GM19043 (cell line): ENCODE data around the gene COP1.

Experiments used
- ATAC-seq: cut with Tn5 transposase; IDR thresholded peaks from one replicate; pipeline ENCODE4 v1.9.1; 2021; ENCODE audit warnings: low read depth; ENCODE audit not compliant: unreplicated experiment

The COP1 gene

DNA sequence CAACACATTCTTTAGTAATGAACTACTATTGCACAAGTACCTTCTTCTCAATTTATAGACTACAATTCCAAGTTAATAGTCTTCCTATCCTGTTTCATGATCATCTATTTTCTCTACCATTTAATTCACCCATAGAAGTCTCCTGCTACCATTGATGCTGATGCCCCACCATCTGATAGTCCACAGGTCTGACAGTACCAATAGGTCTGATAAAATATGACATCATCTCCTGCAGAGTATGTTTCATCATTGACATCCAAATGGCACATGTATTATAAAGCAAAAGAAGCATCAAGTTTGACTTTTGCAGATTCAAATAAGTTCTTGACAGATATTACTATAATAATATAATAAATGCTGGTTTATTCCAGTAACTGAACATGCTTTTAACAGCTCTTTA lies 5.5 kb downstream of the COP1 start:
- no peak for ATAC-seq

DNA sequence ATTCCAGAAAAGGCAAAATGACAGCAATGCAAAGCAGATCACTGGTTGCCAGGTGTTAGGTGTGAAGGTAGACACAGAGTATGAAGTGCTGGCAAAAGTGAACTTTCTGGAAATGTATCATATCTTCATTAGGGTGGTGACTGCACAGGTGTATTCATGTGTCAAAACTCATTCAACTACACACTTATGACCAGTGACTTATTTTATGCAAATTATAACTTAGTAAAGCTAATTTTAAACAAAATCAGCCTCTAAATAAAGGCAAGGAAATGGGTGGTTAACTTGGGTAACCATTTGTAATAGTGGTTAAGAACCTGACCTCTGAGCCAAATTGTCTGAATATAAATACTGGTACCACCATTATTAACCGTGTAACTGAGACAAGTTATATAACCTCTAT lies 7.4 kb downstream of the COP1 start:
- no peak for ATAC-seq

DNA sequence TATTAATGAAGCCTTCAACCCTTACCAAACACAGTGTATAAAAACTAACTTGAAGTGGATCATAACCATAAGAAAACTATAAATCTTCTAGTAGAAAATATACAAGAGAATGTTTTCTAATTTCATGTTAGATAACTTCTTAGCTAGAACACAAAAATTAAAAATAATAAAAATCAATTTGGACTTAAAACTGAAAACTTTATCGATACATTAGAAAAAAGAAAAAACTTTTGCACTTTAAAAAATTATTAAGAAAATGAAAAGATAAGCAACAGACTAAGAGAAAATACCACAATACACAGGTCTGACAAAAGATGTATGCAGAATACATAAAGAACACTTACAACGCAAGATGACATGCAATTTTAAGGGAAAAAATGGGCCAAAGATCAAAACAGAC lies 8.7 kb downstream of the COP1 start:
- ATAC-seq, result no peak

DNA sequence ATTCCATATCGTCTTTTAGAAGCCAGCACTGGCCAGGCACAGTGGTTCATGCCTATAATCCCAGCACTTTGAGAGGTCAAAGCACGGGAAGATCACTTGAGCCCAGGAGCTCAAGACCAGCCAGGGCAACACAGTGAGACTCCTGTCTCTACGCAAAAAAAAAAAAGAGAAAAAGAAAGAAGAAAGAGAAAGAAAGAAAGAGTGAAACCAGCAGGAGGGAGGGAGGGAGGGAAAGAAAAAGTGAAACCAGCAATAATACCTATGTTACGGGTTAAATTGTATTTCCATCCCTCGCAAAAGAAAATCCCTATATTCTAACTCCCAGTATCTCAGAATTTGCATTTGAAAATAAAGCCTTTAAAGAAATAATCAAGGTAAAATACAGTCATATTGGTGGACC lies 10.4 kb downstream of the COP1 start:
- no peak for ATAC-seq

DNA sequence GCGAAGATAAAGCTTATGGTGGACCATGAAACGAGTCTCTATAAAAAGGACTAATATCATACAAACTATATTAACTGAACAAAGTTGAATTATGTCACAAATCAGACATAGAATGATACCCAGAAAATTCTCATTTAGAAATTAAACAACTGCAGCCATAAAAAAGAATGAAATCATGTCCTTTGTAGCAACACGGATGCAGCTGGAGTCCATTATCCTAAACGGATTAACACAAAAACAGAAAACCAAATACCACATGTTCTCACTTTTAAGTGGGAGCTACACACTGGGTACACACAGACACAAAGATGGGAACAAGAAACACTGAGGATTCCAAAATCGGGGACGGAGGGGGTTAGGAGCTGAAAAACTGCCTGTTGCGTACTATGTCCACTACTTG lies 11.5 kb downstream of the COP1 start:
- ATAC-seq, result no peak

DNA sequence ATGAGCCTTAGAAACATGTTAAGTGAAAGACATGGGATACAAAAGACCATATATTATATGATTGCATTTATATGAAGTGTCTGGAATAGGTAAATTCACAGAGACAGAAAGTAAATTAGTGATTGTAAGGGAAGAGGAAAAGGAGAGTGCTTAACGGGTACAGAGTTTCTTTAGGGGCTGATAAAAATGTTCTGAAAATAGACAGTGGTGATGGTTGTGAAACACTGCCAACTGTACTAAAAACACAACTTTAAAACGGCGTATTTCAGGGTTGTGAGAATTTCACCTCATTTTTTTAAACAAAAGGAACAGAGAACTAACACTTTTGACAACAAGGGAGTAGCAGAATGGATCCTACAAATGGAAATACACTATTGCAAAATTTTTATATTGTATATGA lies 13.4 kb downstream of the COP1 start:
- no peak for ATAC-seq

DNA sequence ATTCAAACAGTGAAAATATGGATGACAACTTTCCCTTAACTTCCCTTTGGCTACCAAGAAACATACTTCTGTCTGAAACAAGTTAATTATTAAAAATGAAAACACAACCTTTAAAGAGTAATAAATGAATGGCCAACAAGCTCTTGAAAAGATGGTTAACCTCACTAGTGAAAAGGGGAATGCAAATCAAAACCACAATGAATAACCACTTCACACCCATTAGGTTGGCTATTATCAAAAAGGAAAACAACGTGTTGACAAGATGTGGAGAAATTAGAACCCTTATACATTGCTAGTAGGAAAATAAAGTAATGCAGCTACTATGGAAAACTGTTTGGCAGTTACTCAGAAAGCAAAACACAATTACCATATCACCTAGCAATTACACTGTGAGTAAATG lies 14.1 kb downstream of the COP1 start:
- ATAC-seq, result peak; percentile 90

DNA sequence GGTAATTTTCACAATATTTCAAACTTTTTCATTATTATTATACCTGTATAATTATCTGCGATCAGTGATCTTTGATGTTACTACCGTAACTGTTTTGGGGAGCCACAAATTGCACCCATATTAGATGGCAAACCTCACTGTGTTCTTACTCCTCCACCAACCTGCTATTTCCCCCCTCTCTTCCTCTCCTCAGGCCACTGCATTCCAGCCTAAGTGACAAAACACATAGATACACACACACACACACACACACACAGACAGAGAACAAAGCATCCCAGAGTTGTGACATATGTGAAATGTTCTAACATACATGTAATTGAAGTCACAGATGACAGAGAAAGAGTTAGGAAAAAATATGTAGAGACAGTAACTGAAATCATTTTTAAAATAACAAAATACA lies 18.5 kb downstream of the COP1 start:
- no peak for ATAC-seq

DNA sequence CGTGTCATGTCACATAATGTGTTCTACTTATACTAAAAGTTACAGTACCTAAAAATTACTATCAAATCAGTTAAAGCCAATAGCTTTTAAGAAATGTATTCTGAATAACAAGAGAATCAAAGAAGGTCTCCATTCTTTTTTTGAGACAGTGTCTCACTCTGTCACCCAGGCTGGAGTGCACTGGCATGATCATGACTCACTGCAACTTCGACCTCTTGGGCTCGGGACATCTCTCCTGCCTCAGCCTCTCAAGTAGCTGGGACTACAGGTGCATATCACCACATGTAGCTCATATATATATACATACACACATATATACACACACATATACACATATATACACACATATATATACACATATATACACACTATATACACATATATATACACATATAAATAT lies 20.1 kb downstream of the COP1 start:
- ATAC-seq, result no peak

DNA sequence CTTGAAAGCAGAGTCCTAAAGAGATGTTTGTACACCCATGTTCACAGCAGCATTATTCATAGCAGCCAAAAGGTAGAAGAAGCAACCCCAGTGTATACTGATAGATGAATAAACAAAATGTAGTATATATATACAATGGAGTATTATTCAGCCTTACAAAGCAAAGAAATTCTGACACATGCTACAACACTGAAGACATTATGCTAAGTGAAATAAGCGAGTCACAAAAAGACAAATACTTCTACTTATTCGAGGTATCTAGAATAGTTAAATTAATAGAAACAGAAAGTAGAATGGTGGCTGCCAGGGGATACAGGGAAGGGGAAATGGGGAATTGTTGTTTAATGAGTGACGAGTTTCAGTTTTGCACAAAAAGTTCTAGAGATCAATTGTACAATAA lies 23.5 kb downstream of the COP1 start:
- ATAC-seq, result peak; percentile 62

DNA sequence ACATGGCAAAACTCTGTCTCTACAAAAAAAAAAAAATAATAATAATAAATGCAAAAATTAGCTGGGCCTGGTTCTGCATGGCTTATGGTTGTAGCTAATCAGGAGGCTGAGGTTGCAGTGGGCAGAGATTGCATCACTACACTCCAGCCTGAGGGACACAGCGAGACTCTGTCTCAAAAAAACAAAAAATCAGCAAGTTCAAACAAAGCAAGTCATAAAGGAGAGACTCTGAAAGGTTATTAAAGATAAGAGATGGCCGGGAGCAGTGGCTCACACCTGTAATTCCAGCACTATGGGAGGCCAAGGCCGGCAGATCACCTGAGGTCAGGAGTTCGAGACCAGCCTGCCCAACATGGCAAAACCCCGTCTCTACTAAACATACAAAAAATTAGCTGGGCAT lies 28.8 kb downstream of the COP1 start:
- ATAC-seq, result no peak

DNA sequence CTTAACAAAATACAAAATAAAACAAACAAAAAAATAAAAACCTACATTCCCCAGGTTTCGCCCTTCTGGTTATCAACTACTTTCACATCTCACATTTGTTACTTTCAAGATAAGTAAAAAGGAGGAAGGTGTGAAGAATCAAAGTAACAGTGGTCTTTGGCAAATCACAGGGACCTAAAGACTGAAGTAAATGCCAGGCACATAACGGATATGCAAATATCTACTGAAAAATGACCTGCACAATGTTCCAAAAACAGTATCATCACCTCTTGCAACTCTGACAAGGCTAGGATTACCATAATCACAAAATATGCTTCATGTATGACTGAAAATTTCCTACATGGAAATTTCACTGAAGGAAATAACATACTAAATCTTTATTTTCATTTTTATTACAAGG lies 29.3 kb downstream of the COP1 start:
- peak; percentile 83 for ATAC-seq

DNA sequence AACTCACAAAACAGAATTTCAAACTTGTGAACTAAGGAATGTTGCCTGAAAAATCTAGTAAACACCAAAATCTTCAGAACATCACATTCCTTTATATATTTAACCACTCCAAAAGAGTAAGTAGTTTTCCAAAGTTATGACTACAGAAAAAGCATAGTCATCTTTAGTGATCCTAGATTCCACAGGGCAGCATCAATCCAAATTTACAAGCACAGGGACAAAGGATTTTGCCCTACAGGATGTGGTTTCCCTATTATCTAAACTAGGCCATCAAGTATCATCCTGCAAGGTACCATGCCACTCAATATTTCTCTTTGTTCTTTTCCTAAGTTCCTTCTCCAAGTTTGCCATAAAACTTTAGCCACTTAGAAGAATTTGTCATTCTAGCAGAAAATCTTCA lies 33.0 kb downstream of the COP1 start:
- no peak for ATAC-seq

DNA sequence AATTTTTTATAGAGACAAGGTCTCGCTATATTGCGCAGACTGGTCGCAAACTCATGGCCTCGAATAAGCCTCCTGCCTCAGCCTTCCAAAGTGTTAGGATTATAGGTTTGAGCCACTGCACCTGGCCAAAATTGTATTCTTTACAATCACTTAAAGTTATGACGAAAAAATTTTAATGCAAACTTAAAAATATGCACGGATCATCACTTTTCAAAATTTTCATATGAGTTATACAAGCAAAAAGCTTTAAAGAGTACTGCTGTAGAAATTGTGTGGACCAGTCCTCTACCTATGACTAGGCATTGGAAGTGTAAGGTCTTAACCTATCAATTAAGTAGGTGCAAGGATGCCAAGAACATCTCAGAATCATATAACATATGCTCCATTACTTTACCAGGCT lies 34.9 kb downstream of the COP1 start:
- no peak for ATAC-seq

DNA sequence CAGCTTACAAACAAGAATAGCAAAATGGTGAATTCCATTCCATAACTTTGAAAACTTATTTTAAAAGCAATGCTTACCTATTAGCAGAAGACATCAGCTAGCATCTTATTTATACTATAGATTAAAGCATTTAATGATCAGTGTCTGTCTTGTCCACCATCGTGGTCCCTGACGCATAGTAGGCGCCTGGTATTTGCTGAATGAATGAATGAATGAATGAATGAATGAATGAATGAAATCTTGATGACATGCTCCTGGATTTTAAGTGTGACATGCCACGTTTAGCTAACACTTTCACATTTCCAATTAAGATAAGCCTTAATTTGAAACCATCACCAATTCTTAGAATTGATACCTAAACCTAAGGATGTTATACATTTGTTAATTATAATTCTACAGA lies 39.9 kb downstream of the COP1 start:
- no peak for ATAC-seq

DNA sequence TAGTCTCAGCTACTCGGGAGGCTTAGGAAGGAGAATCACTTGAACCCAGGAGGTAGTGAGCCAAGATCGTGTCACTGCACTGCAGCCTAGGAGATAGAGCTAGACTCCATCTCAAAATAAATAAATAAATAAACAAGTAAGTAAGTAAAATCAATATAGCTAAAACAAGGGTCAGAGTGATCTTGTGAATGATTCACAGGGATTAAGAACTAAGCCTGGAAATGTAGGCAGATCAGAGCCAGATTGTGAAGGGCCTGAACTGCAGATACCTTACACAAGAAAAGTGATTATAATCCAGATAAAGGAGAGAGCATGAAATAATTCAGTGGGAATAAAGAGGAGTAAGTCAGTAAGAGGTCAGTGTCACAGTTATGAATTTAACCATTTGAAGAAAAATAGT lies 41.5 kb downstream of the COP1 start:
- no peak for ATAC-seq

DNA sequence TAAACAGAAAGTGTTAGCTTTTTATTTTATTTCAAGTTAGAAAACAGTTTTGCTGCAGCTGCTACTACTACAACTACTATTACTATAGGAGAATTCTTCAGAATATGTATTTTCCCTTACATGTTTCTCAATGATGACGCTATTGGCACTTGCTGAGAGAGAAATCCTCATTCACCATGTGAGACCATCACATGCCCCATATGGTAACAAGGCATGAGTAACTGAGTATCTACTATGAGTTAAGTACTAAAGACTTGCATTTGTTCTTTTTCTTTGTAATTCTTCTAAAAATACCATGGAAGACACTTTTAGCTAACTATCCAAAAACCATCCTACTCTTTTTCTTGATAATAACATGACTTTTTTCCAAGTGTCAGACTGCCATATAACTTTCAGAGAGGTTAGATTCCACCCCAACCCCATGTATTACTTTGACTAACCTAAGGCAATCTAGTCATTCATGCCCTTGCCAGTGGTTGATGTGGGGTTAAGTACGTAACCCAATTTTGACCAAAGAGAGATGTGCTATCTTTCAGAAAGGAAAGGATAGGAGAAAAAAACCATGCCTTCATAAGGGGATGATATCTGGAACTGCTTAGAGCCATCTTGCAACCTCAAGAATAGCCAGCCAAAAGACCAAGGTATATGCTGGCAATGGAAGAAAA lies 42.9 kb downstream of the COP1 start:
- no peak for ATAC-seq

DNA sequence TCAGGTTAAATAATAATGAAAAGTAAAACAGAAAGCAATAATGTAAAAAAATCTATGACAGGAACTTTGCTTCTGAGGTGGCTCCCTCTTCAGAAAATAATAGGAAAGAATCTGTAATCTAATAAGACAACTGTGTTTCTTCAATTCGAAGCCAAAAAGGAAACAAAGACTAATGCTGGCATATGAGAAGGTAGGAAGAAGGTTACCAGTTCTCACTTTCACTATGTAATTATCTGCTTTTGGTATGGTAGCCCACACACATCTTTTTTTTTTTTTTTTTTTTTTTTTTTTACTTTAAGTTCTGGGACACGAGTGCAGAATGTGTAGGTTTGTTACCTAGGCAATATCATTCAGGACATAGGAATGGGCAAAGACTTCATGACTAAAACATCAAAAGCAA lies 47.1 kb downstream of the COP1 start:
- no peak for ATAC-seq

DNA sequence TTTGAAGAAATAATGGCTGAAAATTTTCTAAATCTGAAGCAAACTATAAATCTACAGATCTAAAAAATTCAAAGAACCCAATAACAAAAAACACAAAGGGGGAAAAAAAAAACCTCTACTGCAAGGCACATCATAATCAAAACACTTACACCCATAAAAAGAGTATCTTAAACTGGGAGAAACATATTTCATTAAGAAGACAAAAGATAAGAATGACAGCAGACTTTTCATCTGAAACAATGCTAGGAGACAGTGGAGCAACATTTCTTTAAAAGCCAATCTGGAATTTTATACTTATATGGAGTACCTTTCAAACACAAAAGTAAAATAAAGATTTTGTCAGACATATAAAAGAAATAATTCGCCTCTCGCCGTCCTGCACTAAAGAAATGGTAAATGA lies 49.1 kb downstream of the COP1 start:
- ATAC-seq, result no peak

DNA sequence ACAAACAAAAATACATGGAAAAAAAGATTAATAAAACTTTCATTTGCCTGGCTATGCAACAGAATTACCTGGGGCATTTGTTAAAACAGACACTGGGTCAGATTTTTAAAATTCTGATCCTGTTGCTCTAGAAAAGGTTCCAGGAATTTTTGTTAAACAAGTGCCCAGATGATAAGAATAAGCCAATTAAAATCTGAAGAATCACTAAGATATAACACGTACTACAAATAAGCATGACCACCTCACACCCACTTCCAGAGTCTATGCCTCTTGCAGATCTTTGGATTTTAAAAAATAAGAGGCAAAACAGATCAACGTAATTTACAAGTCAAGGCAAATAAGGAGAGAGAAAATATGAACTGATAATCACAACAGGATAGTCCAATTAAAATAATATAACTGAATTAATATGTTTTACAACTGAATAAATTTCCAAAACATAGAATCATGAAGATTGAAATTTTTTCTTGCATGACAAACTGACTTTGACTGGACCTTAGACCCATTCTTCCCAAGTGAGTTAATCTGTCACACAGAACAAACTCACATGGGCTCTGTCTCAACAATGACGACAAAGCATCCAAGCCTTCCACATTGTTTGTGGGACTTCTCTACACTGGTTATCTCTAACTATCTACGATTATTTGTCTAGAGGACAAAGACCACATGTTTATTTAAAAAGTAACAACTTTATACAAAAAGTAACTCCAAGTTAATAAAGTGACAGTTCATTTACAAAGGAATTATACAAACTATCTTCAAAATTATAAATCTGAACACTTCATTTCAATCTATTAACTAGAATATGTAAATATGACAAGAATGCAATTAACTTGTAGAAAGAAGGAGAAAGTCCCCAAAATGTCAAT lies 56.9 kb downstream of the COP1 start:
- ATAC-seq, result no peak

DNA sequence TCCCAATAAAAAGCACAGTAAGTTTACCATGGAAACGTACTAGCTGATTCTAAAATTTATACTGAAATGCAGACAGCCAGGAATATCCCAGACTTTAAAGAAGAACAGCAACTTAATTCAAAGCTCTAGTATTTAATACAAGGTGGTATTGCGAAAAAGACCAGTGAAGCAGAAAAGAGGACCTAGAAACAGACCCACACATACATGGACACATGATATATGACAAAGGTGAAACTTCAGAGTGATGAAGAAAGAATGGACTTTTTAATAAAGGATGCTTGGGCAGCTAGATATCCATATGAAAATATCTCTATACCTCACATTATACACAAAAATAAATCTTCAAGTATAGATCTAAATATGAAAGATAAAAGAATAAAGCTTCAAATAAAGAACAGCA lies 62.6 kb downstream of the COP1 start:
- ATAC-seq, result no peak

DNA sequence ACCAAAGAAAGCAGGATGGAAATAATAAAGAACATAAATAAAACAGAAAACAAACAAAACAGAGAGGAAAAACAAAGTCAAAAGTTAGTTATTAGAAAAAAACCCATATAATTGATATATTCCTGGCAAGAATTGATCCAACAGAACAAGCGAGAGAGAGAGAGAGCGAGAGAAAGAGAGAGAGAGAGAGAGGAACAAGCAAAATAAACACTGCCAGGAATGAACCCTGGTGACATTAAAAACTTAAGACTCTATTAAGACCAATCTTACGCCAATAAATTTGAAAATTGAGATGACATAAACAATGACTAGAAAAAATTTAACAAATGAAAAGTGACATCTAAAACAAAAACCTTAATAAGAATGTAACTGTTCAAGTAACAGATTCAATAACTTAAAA lies 64.1 kb downstream of the COP1 start:
- no peak for ATAC-seq
